ENCODE data around the gene GALNT10.

GRCh38 chr5:154207204-154207603 is 16.7 kb downstream of the GALNT10 start:
- TF ChIP-seq CTCF (IDR thresholded peaks at IDR 0.05) (no peak), POLR2A (IDR thresholded peaks at IDR 0.05) (no peak)

Data from uterus (tissue), 2 donors.